Measurements from ENCODE around the gene APOL6.
"Not testable (repeated sequence)": the region's sequence is repeated elsewhere in the genome, so short reads cannot be mapped to it uniquely, and the experiment has no call there.

APOL6 gene

DNA sequence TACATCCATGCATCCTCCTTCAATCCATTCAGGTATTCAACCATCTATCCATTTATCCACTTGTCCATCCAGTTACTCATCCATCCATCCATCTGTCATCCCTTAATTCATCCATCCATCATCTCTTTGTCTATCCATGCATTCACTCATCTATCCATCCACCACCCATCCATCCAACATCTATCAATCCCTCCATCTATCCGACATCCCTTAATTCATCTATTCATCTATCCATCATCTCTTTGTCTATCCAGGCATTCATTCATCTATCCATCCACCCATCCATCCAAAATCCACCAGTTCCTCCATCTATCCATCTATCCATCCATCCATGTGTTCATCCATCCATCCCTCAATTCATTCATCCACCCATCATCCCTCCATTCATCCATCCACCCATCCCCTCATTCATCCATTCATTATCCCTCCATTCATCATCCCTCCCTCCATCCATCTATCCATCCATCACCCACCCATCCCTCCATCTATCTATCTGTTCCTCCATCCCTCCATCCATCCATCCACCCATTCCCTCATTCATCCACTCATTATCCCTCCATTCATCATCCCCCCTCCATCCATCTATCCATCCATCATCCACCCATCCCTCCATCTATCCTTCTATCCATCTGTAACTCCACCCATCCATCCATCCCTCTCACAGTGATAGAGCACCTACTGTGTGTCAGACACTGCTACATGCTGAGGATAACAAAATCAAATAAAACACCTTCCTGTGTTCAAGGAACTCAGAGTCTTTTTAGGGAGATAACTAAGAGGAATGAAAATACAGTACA lies 29.6 kb upstream of the APOL6 start:
- DNase-seq: no peak

DNA sequence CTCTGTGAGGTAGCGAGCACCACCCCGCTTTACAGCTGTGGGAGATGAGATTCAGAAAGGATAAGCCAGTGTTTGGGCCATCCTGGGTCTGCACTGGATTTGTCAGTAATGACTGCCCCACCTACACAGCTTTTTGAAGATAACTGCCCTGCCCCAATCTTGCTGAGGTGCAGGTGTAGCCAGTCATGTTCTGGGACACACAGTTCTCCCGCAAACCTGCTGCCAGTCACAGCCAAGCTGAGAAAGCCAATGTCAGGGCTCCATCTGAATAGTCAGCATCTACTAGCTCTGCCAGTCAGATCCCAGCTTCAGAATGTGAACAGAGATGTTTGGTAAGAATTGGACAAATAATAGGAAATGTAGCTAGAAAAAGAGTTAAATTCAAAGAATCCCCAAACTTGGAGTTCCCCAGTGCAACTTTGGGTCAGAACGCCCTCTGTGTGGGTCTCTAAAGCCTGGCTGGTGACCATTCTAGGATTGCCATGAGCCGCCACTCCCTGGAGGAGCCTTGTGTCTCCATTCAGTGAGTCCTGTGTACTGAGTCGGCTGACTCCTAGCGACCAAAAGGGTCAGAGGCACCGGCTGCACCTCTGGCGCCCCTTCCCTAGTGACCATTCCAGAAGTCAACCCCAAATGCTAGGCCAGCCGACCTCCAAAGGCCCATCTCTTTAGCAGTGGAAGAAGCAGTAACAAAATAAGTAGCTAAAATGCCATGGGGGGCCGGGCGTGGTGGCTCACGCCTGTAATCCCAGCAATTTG lies 28.7 kb upstream of the APOL6 start:
- DNase-seq: no peak

DNA sequence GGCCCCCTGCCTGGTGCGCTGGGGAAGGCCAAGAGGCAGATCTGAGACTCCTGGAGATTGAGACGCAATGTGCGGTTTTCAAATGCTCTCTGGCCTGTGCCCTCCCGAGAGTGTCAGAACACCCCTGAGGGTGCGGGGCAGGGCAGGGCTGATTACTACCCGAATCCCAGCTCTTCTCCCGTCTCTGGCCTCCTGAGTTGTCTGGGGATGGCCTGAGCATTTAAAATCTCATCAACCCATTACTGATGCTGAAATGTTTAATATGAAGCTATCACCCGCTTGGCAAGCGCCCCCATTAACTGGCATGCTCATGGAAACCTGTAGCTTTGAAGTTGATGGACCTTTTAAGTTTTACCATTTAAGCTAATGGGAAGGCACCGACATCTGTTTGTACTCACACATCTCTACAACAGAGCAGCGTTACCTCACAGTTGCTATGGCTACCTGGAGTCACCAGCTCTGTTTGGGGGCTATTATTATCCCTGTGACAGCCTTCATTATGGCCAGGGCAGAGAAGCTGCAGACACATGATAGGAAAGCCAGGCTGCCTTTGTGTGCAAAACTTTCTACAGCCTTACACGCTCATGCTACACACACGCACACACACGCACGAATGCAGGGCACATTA lies 27.5 kb upstream of the APOL6 start:
- no peak for DNase-seq

DNA sequence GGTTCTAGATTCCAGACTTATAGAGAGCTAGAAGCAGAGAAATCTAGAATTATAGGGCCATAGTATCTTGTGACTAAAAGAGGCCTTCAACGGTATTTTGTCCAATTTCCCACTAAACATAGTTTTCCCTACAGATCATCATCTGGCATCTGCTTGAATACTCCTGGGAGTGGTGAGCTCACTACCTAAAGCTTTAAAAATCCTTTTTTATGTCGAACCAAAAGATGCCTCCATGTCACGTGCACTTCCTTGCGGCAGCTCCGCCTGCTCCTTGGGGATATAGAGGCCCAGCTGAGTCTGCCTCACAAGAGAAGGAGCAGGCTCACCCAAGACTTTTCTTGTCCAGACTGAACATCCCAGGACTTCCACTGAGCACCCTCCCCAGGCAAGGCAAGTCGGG lies 26.8 kb upstream of the APOL6 start:
- no peak for DNase-seq

DNA sequence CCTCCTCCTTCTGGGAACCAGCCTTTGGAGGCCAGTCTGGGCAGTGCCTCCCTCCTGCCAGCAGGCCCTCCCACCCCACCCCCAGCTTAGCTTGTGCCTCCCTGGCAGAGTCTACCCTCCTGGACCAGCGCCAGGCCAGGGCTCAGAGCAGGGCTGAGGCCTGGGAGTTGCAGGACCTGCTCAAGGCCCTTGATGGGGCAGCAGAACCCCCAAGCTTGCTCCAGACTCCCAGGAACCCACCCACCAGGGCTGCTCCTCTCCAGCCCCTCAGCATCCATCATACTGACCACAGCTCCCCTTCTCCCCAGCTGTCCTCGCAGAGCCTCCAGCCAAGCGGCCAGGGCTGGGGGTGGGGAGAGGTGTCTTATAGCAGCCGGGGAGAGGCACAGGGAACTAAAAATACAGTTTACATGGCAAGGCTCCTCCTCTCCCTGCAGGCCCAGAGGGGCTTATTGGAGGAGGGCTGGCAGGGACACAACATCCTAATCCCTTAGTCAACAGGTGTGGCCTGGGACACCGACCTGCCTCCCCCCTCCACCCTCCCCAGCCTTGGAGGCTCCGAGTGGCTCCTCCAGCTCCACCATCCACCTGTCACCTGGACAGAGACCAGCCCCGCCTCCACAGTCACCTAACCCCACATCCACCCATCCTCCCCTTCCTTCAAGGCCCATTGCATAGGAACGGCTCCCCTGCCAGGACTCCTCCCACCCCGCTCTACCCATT lies 25.9 kb upstream of the APOL6 start:
- DNase-seq: no peak

GRCh38 chr22:35623885-35624284 lies 24.4 kb upstream of the APOL6 start:
- not testable (repeated sequence) for DNase-seq

DNA sequence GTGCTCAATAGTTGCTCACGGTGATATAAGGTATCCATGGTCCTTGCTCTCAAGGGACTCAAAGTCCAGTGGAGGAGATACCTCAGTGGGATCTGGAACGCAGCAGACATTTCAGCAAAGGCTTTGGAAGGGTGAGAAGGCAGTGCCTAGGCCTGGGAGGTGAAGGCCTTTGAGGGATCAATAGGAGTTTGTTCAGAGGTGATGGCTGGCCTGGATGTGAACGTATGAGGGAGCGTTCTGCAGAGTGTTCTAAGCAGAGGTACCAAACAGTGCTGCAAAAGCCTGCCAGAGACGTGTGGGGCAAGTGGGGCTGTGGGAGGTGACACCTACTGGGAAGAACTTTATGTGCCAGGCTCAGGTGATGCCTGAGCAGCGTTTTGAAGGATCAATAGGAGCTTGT lies 23.7 kb upstream of the APOL6 start:
- DNase-seq: no peak

GRCh38 chr22:35625763-35626432 lies 22.3 kb upstream of the APOL6 start:
- no peak for DNase-seq

GRCh38 chr22:35627267-35628041 lies 20.8 kb upstream of the APOL6 start:
- DNase-seq: no peak

GRCh38 chr22:35628732-35629131 lies 19.5 kb upstream of the APOL6 start:
- DNase-seq: no peak

- DNase-seq: no peak
These were observed 18.6 kb upstream of the APOL6 start for GRCh38 chr22:35629406-35630216.

- DNase-seq: no peak
These were observed 17.9 kb upstream of the APOL6 start for GRCh38 chr22:35630387-35630793.

DNA sequence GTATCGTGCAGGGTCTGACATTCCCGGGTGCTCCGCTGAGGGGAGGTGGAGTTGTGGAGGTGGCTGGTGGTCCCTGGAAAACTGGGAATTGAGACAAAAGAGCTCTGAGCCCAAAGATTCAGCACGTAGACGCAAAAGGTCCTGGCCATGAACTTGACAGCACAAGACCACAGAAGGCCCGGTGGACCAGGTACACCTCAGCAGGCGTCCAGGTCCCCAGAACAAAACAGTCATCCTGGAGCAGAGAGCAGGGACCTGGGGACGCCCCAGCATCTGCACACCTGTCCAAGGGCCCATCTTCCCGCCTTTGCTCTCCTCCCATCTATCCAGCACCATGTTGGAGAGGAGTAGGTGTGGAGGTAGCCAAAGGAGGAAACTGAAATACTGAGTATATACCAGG lies 17.4 kb upstream of the APOL6 start:
- DNase-seq: no peak

DNA sequence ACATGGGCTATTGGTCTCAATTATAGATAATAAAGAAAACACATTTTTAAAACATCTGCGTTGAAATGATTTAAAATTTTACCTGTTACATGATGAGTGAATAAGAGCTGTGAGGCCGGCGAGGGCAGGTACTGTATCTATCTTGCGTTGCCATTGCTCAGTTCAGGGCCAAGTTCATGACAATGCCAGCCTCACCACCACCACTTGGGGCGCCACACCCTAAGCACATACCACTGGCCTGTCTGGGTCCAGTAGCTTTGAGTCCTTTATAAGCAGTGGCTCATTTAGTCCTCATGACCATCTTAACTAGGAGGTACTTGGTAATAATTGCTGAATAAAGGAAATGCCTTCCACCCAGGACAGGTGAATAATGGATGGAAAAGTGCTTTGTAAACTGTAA lies 16.6 kb upstream of the APOL6 start:
- DNase-seq: no peak

- no peak for DNase-seq
These were observed 15.3 kb upstream of the APOL6 start for GRCh38 chr22:35632935-35633334.

DNA sequence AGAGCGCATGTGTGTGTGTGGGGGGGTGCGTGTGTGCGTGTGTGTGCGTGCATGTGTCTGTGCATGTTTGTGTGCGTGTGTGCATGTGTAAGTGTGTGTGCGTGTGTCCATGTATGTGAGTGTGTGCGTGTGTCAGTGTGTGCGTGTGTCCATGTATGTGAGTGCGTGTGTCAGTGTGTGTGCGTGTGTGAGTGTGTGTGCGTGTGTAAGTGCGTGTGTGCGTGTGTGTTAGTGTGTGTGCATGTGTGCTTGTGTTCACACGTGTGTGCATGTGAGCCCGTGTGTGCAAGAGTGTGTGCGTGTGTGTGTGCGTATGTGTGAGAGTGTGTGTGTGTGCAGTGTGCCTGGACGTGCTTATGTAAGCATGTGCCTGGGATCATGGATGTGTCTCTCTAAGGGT lies 14.7 kb upstream of the APOL6 start:
- no peak for DNase-seq

DNA sequence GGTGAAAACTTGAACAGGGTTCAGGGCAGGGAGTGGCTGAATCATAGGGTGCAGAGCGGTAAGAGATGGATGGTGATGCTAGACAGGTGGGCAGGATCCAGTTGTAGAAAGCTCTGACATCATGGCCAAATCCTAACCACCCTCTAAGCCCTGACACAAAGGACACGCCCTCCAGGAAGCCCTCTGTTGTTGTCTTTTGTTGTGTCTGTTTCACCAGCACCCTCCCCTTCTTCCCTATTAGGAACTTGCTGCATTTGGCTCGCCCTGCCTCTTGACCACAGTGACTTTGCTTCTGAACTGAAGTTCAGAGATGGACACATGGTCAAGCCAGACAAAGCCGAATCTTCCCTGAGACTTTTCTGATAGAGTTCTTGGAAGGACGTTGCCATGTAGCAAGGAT lies 14.2 kb upstream of the APOL6 start:
- DNase-seq: no peak

GRCh38 chr22:35634943-35635540 lies 13.2 kb upstream of the APOL6 start:
- no peak for DNase-seq

DNA sequence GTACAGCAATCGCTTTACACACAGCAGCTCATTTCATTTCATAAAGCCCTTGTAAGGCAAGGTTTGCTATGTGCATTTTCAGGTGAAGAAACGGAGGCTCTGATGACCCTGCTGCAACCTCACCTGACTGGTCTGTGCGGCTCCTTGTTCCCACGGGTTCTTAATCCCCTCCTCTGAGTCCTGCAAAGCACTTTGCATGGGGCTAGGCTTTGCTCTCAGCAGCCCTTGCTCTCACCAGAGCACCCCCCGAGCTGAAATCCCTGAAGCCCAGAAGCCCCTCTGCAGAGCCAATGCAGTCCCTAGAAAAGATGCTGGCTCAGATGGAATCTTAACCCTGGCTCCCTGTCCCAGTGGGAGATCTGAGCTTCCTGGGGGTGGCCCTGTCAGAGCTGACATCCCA lies 11.0 kb upstream of the APOL6 start:
- no peak for DNase-seq

GRCh38 chr22:35638001-35638400 lies 10.2 kb upstream of the APOL6 start:
- no peak for DNase-seq

- no peak for DNase-seq
These were observed 9.8 kb upstream of the APOL6 start for GRCh38 chr22:35638410-35638809.
